Measurements from ENCODE around the gene PRTG. TPM values are rescaled to one million over a fixed set of nuclear protein-coding genes. Genes with fewer than 3 reads are reported as not detected.

Gene PRTG
- total and polyA plus RNA-seq, 2 of the 13 experiments (the other 11 are each of a cell fraction or from before 2014, with no cell fraction given) = 13.2 to 22.3 TPM

DNA sequence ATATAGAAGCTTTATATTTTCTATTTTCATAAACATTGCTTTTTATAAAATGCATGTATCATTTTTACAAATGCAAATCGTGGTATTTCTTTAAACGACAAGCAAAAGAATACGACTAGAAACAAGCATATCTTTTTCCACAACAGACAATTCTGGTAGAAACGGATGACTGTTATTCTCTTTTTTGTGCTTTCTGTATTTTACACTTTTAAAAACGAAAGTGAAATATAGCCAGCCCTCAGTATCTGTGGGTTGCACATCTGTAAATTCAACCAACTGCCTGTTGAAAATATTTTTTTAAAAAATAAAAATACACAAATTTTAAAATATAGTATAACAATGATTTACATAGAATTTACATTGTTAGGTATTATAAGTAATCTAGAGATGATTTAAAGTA lies 61.3 kb downstream of the PRTG start (continued):
- TF ChIP-seq SIX4 (CRISPR knock-in tag; IDR thresholded peaks at IDR 0.05) (no peak), ZNF232 (CRISPR knock-in tag; IDR thresholded peaks at IDR 0.05; ENCODE audit: borderline replicate concordance) (no peak), NFIB (CRISPR knock-in tag; IDR thresholded peaks at IDR 0.05; ENCODE audit: borderline replicate concordance) (no peak), ZEB1 (IDR thresholded peaks at IDR 0.05; ENCODE audit: insufficient replicate concordance, low read depth) (no peak)

DNA sequence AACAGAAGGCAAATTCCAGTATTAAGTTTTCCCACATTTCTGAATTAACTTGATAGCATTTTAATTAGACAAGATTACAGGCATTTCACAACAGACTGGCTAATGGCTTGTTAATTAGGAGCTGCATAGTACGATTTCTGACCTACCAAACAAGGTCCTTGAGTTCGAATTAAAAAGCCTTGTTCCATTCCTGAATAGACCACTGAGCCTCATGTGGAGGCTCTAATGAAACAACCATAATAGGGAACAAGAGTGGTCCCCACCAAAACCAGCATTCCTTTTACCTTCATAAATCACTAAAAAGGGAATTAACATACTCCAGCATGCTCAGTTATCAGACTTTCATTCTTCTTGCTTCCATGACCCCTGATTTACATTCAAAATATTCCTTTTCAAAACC lies 66.4 kb downstream of the PRTG start:
- H3K9ac ChIP-seq (ENCODE audit: insufficient read depth, low read depth, low read length) = no peak overlapping the region
- no peak overlapping the region for H3K4me2 ChIP-seq (ENCODE audit: low read depth, low read length)
- peaks cover 3 to 32% of the 10 kb centered on the region in 2 experiments for H3K36me3 ChIP-seq (replicated peaks in 1 of 2; ENCODE audit: control insufficient read depth in 1 of 2, insufficient read depth in 2 of 2, low read length in 2 of 2)
- H3K79me2 ChIP-seq (ENCODE audit: insufficient read depth, low read length) = no peaks in the 10 kb centered on the region
- no peak overlapping the region for H2AFZ ChIP-seq (ENCODE audit: low read length)
- no peaks in the 10 kb centered on the region for H3K27me3 ChIP-seq (ENCODE audit: control insufficient read depth in 1 of 2, insufficient read depth in 2 of 2, low read length in 2 of 2)
- WGBS (ENCODE audit: low lambda C conversion rate) = 83% methylated on average over 2 of the region's 2 CpGs
- no peak for ATAC-seq
- POLR2A ChIA-PET = no interaction called here
- in situ Hi-C loops (cut with HindIII; ENCODE audit: extremely low pct_ligation_motif_present, low pct_unique_long_range_greater_than_20kb) = no loop called here
- H3K4me1 ChIP-seq (ENCODE audit: insufficient read depth, low read length) = no peaks in the 10 kb centered on the region
- H3K9me3 ChIP-seq (ENCODE audit: low read length) = no peaks in the 10 kb centered on the region
- H4K20me1 ChIP-seq (ENCODE audit: insufficient read depth, low read length) = no peaks in the 10 kb centered on the region
- no peak for TF ChIP-seq ZNF639 (CRISPR knock-in tag; conservative IDR thresholded peaks at IDR 0.05)
- BruUV-seq (replicated peaks) = no TSS peak
- CTCF ChIA-PET (ENCODE audit: low intra/inter-chr PET ratio, low total read pairs) = no interaction called here
- H3K27ac ChIP-seq (ENCODE audit: extremely low read length, insufficient read depth, low read length) = no peak overlapping the region
- no peak for DNase-seq (ENCODE audit: low spot score)
- no peak for FAIRE-seq
- H3K4me3 ChIP-seq (replicated peaks in 1 of 3; ENCODE audit: insufficient read depth in 1 of 3, low read depth in 2 of 3, low read length in 3 of 3) = no peak overlapping the region
- intact Hi-C loops (cut with micrococcal nuclease; ENCODE audit: unreplicated experiment) = no loop called here

DNA sequence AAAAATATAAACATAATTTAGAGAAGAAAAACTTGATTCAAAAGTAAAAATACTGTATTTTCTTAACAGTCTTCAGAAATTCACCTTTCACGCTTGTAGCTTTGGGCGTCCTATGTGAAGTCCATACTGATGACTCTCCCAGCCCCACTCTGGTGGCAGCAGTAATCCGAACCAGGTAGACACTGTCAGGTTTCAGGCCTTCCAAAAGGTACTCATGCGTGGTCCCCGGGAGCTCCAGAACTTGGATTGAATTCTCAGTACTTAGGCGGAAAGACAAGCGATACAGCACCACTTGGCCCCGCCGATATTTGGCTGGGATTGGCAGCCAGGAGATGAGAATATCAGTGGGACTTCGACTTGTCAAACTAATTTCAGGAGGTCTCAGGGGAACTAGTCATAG lies 69.7 kb downstream of the PRTG start:
- Histone ChIP-seq H4K20me1 (ENCODE audit: insufficient read depth, low read length) (no peaks in the 10 kb centered on the region), H3K27me3 (ENCODE audit: control insufficient read depth in 1 of 2, insufficient read depth in 2 of 2, low read length in 2 of 2) (no peaks in the 10 kb centered on the region), H3K4me3 (replicated peaks in 1 of 3; ENCODE audit: insufficient read depth in 1 of 3, low read depth in 2 of 3, low read length in 3 of 3) (no peak overlapping the region), H3K9ac (ENCODE audit: insufficient read depth, low read depth, low read length) (no peak overlapping the region), H3K4me2 (ENCODE audit: low read depth, low read length) (no peak overlapping the region), H2AFZ (ENCODE audit: low read length) (no peak overlapping the region), H3K9me3 (ENCODE audit: low read length) (no peaks in the 10 kb centered on the region), H3K79me2 (ENCODE audit: insufficient read depth, low read length) (no peaks in the 10 kb centered on the region), H3K27ac (ENCODE audit: extremely low read length, insufficient read depth, low read length) (no peak overlapping the region), H3K36me3 (replicated peaks in 1 of 2; ENCODE audit: control insufficient read depth in 1 of 2, insufficient read depth in 2 of 2, low read length in 2 of 2) (peaks cover 6 to 24% of the 10 kb centered on the region in 2 experiments), H3K4me1 (ENCODE audit: insufficient read depth, low read length) (no peaks in the 10 kb centered on the region)
- no peak for DNase-seq (ENCODE audit: low spot score)
- over 99% methylated on average over 10 of the region's 10 CpGs for WGBS (ENCODE audit: low lambda C conversion rate)
- in situ Hi-C loops (cut with HindIII; ENCODE audit: extremely low pct_ligation_motif_present, low pct_unique_long_range_greater_than_20kb) (no loop called here), intact Hi-C loops (cut with micrococcal nuclease; ENCODE audit: unreplicated experiment) (no loop called here)
- CTCF ChIA-PET (ENCODE audit: low intra/inter-chr PET ratio, low total read pairs) = no interaction called here
- no peak for FAIRE-seq
- ATAC-seq = no peak
- BruUV-seq (replicated peaks) = no TSS peak
- POLR2A ChIA-PET = no interaction called here
- TF ChIP-seq, protein P1, sequence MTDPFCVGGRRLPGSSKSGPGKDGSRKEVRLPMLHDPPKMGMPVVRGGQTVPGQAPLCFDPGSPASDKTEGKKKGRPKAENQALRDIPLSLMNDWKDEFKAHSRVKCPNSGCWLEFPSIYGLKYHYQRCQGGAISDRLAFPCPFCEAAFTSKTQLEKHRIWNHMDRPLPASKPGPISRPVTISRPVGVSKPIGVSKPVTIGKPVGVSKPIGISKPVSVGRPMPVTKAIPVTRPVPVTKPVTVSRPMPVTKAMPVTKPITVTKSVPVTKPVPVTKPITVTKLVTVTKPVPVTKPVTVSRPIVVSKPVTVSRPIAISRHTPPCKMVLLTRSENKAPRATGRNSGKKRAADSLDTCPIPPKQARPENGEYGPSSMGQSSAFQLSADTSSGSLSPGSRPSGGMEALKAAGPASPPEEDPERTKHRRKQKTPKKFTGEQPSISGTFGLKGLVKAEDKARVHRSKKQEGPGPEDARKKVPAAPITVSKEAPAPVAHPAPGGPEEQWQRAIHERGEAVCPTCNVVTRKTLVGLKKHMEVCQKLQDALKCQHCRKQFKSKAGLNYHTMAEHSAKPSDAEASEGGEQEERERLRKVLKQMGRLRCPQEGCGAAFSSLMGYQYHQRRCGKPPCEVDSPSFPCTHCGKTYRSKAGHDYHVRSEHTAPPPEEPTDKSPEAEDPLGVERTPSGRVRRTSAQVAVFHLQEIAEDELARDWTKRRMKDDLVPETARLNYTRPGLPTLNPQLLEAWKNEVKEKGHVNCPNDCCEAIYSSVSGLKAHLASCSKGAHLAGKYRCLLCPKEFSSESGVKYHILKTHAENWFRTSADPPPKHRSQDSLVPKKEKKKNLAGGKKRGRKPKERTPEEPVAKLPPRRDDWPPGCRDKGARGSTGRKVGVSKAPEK (CRISPR knock-in tag; IDR thresholded peaks at IDR 0.05; ENCODE audit: borderline replicate concordance) = no peak
- TF ChIP-seq SETDB1 (CRISPR knock-in tag; IDR thresholded peaks at IDR 0.05; ENCODE audit: borderline replicate concordance) = no peak
- TF ChIP-seq CBX5 (CRISPR knock-in tag; IDR thresholded peaks at IDR 0.05; ENCODE audit: borderline replicate concordance) = no peak
- no peak for TF ChIP-seq NFATC3 (CRISPR knock-in tag; IDR thresholded peaks at IDR 0.05)

Data from HepG2 (cell line).